GM12878 (cell line): Measurements from ENCODE around the gene CLK1. TPM values are rescaled to one million over a fixed set of nuclear protein-coding genes. Genes with fewer than 3 reads are reported as not detected.

ENCODE experiments used
- ATAC-seq: fragments of 200-7000 bp; cut with Tn5 transposase; 3 replicates; pipeline ENCODE4 v1.9.1; 2020; ENCODE audit warnings: mild to moderate bottlenecking, moderate library complexity
- BruUV-seq: library from RNA; stranded (reverse); fragments of 400-500 nt; replicated peaks from 2 replicates; lab custom pipeline; 2021; lab: Mats Ljungman, UMichigan
- CTCF ChIA-PET: fragments of 300-600 bp; sonication (Branson Sonifier 250); formaldehyde crosslinking; extraction: SDS; loops from one replicate; lab custom pipeline; 2021; ENCODE audit warnings: inconsistent platforms; lab: Yijun Ruan, JAX
- POLR2A ChIA-PET: fragments of 350-600 bp; formaldehyde crosslinking; extraction: SDS; loops from one replicate; lab custom pipeline; 2021; ENCODE audit warnings: inconsistent platforms; lab: Charles Lee
- RAD21 ChIA-PET: fragments of 300-600 bp; sonication (Branson Sonifier 250); formaldehyde crosslinking; loops from one replicate; lab custom pipeline; 2023; ENCODE audit warnings: antibody characterized with exemption; ENCODE audit not compliant: unreplicated experiment; lab: Charles Lee
- SMC1A ChIA-PET: fragments of 300-600 bp; sonication (Branson Sonifier 250); formaldehyde crosslinking; loops from one replicate; lab custom pipeline; 2023; ENCODE audit not compliant: unreplicated experiment, uncharacterized antibody; lab: Charles Lee
- DNase-seq: peaks from one replicate; pipeline ENCODE4 v3.0.0-alpha.2; 2011; ENCODE audit warnings: low read depth, low spot score
- FAIRE-seq: peaks from 3 replicates; lab custom pipeline; 2011; peaks lifted over from hg19 to GRCh38; lab: Jason Lieb, UNC
- H2AFZ ChIP-seq: 2 replicates; pipeline ENCODE4 v1.6.0; 2011; ENCODE audit warnings: low read depth, low read length, control low read depth; ENCODE audit not compliant: control insufficient read depth
- H3K27ac ChIP-seq: 2 replicates; pipeline ENCODE4 v1.5.1; 2011; ENCODE audit warnings: control low read depth; ENCODE audit not compliant: control insufficient read depth, insufficient read depth
- H3K27me3 ChIP-seq, 2 experiments: replicated peaks in 1 of 2; 2 replicates each; pipeline versions ENCODE4 v1.6.0 to v1.6.1; 2011; ENCODE audit warnings: low read length in 1 of 2; ENCODE audit not compliant: control insufficient read depth in 2 of 2, insufficient read depth in 2 of 2
- H3K36me3 ChIP-seq, 2 experiments: 2 replicates each; pipeline ENCODE4 v1.5.1; 2011; ENCODE audit warnings: low read length in 1 of 2; ENCODE audit not compliant: control insufficient read depth in 2 of 2, insufficient read depth in 2 of 2
- H3K4me1 ChIP-seq: 2 replicates; pipeline ENCODE4 v1.6.1; 2011; ENCODE audit warnings: mild to moderate bottlenecking, low read length, moderate library complexity, mixed read lengths; ENCODE audit not compliant: control insufficient read depth, insufficient read depth
- H3K4me2 ChIP-seq: 2 replicates; pipeline ENCODE4 v1.6.0; 2011; ENCODE audit warnings: control low read depth; ENCODE audit not compliant: control insufficient read depth, insufficient read depth
- H3K4me3 ChIP-seq: fragments of 200-600 bp; sonication (generic); 2 replicates; pipeline ENCODE4 v1.5.1; 2016
- H3K79me2 ChIP-seq: 2 replicates; pipeline ENCODE4 v1.6.0; 2011; ENCODE audit warnings: low read length; ENCODE audit not compliant: control insufficient read depth, insufficient read depth
- H3K9ac ChIP-seq: 2 replicates; pipeline ENCODE4 v1.8.0; 2011; ENCODE audit warnings: low read length, control low read depth, mixed read lengths; ENCODE audit not compliant: control insufficient read depth, insufficient read depth
- H3K9me3 ChIP-seq: replicated peaks from 3 replicates; pipeline ENCODE4 v1.5.1; 2011; ENCODE audit warnings: mild to moderate bottlenecking, low read length; ENCODE audit not compliant: control insufficient read depth, insufficient read depth
- H4K20me1 ChIP-seq: 2 replicates; pipeline ENCODE4 v1.6.0; 2011; ENCODE audit not compliant: control insufficient read depth, insufficient read depth
- CBX3 ChIP-seq: fragments of 200-600 bp; sonication (generic); IDR thresholded peaks from 2 replicates; pipeline ENCODE4 v1.6.1; 2016; ENCODE audit warnings: low read depth, borderline replicate concordance
- CUX1 ChIP-seq: IDR thresholded peaks from 2 replicates; pipeline ENCODE4 v1.6.1; 2012; ENCODE audit warnings: improper control_type of control experiment, low read depth, low read length; ENCODE audit not compliant: insufficient replicate concordance
- JUNB ChIP-seq: IDR thresholded peaks from 2 replicates; pipeline ENCODE4 v1.6.1; 2016; ENCODE audit warnings: antibody characterized with exemption, mild to moderate bottlenecking
- MXI1 ChIP-seq: fragments of 150-350 bp; IDR thresholded peaks from 2 replicates; pipeline ENCODE4 v1.6.1; 2011; ENCODE audit warnings: low read depth, mild to moderate bottlenecking, inconsistent platforms, low read length, improper control_type of control experiment
- NBN ChIP-seq: fragments of 450-650 bp; IDR thresholded peaks from 2 replicates; pipeline ENCODE4 v1.6.1; 2016
- SKIL ChIP-seq: fragments of 450-650 bp; IDR thresholded peaks from 2 replicates; pipeline ENCODE4 v1.6.1; 2017; ENCODE audit warnings: mild to moderate bottlenecking, low read depth, inconsistent platforms; ENCODE audit not compliant: poor library complexity, severe bottlenecking
- TCF7 ChIP-seq: IDR thresholded peaks from 2 replicates; pipeline ENCODE4 v1.6.1; 2014; ENCODE audit warnings: antibody characterized with exemption, borderline replicate concordance
- ZZZ3 ChIP-seq: IDR thresholded peaks from 2 replicates; pipeline ENCODE4 v1.6.1; 2011; ENCODE audit warnings: low read depth; ENCODE audit not compliant: control insufficient read depth, insufficient read length
- in situ Hi-C: fragments of 300-500 bp; cut with MboI; formaldehyde crosslinking; loops from 9 replicates; pipeline ENCODE4 v1.14.3; 2018; ENCODE audit warnings: mixed read lengths
- intact Hi-C: fragments of 100-400 bp; cut with micrococcal nuclease; formaldehyde crosslinking; loops from one replicate; pipeline ENCODE4 v1.14.2; 2022; ENCODE audit not compliant: unreplicated experiment
- polyA plus RNA-seq, 11 experiments: library from polyadenylated mRNA; depleted of rRNA in 4 of 11; unstranded in 6 of 11; stranded (reverse) in 5 of 11; fragments of >200 nt; fragmentation: Nextera tagmentation in 4 of 11; fragmentation: Illumina TruSeq in 1 of 11; extraction: Ambion mirVana in 4 of 11; extraction: Trizol in 1 of 11; gene quantifications; 1 replicate in 1 of 11; 2 replicates in 10 of 11; pipeline versions ENCODE4 v1.2.1 to v1.2.3, GENCODE V29; 2011 to 2016; ENCODE audit warnings: inconsistent platforms in 2 of 11, missing spikeins in 2 of 11, low read depth in 1 of 11
- total RNA-seq, 4 experiments: library from RNA; depleted of rRNA in 3 of 4; stranded (reverse); fragments of >200 nt in 3 of 4; fragmentation: Illumina TruSeq in 1 of 4; extraction: Trizol in 1 of 4; gene quantifications; 2 replicates each; pipeline versions ENCODE4 v1.2.1 to v1.2.3, GENCODE V29; 2013 to 2021

The CLK1 gene
- total and polyA plus RNA-seq, 10 of the 15 experiments (the other 5 are each of a cell fraction or from before 2014, with no cell fraction given), result 61.2 to 221 (median 80.1) TPM

- ChIA-PET CTCF (no interaction called here), POLR2A (interaction anchor here (0.7 to 1.1 kb wide), 4 partner anchors 21 to 578 kb away, joined by 3 to 5 read pairs (median 4); no protein-coding TSS in a partner anchor), RAD21 (no interaction called here), SMC1A (no interaction called here)
- intact Hi-C loops, result no loop called here
- peaks cover 7 to 9% of the 10 kb centered on the region in 2 experiments for H3K36me3 ChIP-seq
- BruUV-seq, result no TSS peak
- ATAC-seq, result no peak
- FAIRE-seq, result no peak
- H3K27ac ChIP-seq, result no peak overlapping the region
- no peaks in the 10 kb centered on the region for H3K9me3 ChIP-seq
- H3K27me3 ChIP-seq, result no peaks in the 10 kb centered on the region
- no peak overlapping the region for H3K9ac ChIP-seq
- no peak overlapping the region for H3K4me2 ChIP-seq
- no peaks in the 10 kb centered on the region for H4K20me1 ChIP-seq
- no peaks in the 10 kb centered on the region for H3K79me2 ChIP-seq
- no peak overlapping the region for H3K4me3 ChIP-seq
- no peak for DNase-seq
- no peak for TF ChIP-seq MXI1
- TF ChIP-seq SKIL, result no peak
- no peak for TF ChIP-seq NBN
- TF ChIP-seq TCF7, result no peak
- no peak for TF ChIP-seq CUX1
- TF ChIP-seq JUNB, result no peak
- no peak for TF ChIP-seq CBX3
- no peak for TF ChIP-seq ZZZ3
- H2AFZ ChIP-seq, result no peak overlapping the region
- H3K4me1 ChIP-seq, result no peaks in the 10 kb centered on the region
- in situ Hi-C loops, result no loop called here
These were observed 17.2 kb downstream of the CLK1 start for GRCh38 chr2:200847269-200847668.
